Activated CD4-positive, alpha-beta T cell treated with anti-CD3 and anti-CD28 coated beads for 1 hour (primary cell): ENCODE measurements around the gene GPR148.
A peak's percentile ranks its signal among the peaks of the same experiment; 100 is the strongest.
"Not testable (repeated sequence)": the region's sequence is repeated elsewhere in the genome, so short reads cannot be mapped to it uniquely, and the experiment has no call there.

ENCODE experiments used
- DNase-seq: peaks from one replicate; pipeline ENCODE4 v3.0.0-alpha.2; 2020

Gene GPR148

GRCh38 chr2:130728549-130729316 lies at the start of gene GPR148:
Gene GPR148, plus strand, starts transcription at chr2:130729070. Its CDS starts 82 bp downstream, at chr2:130729152.
- DNase-seq, result no peak

GRCh38 chr2:130692041-130692770 lies 36.7 kb upstream of the GPR148 start:
- not testable (repeated sequence) for DNase-seq

- not testable (repeated sequence) for DNase-seq
Observed at GRCh38 chr2:130693474-130693873, 35.4 kb upstream of the GPR148 start.

GRCh38 chr2:130703250-130703649 lies 25.6 kb upstream of the GPR148 start:
- not testable (repeated sequence) for DNase-seq

- not testable (repeated sequence) for DNase-seq
Observed at GRCh38 chr2:130714795-130715194, 14.1 kb upstream of the GPR148 start.

GRCh38 chr2:130720036-130720435 lies 8.8 kb upstream of the GPR148 start:
- DNase-seq, result no peak

GRCh38 chr2:130720528-130720927 lies 8.3 kb upstream of the GPR148 start:
- DNase-seq, result no peak

- DNase-seq, result no peak
Observed at GRCh38 chr2:130724455-130724854, 4.4 kb upstream of the GPR148 start.

- no peak for DNase-seq
Observed at GRCh38 chr2:130726614-130727180, 2.2 kb upstream of the GPR148 start.

- DNase-seq, result peak; percentile 74
Observed at GRCh38 chr2:130727286-130727924, 1.5 kb upstream of the GPR148 start.

- no peak for DNase-seq
Observed at GRCh38 chr2:130728007-130728454, 839 bp upstream of the GPR148 start.

GRCh38 chr2:130729322-130730299 lies 741 bp downstream of the GPR148 start:
- no peak for DNase-seq

GRCh38 chr2:130732257-130732656 lies 3.4 kb downstream of the GPR148 start:
- DNase-seq, result not testable (repeated sequence)

GRCh38 chr2:130735200-130735599 lies 6.3 kb downstream of the GPR148 start:
- no peak for DNase-seq

GRCh38 chr2:130736487-130736886 lies 7.6 kb downstream of the GPR148 start:
- DNase-seq, result no peak

- DNase-seq, result no peak
Observed at GRCh38 chr2:130737592-130737991, 8.7 kb downstream of the GPR148 start.

GRCh38 chr2:130740671-130741070 lies 11.8 kb downstream of the GPR148 start:
- DNase-seq, result no peak

GRCh38 chr2:130743278-130743677 lies 14.4 kb downstream of the GPR148 start:
- DNase-seq, result no peak

- no peak for DNase-seq
Observed at GRCh38 chr2:130744287-130745117, 15.6 kb downstream of the GPR148 start.

GRCh38 chr2:130749078-130749477 lies 20.2 kb downstream of the GPR148 start:
- DNase-seq, result no peak

- no peak for DNase-seq
Observed at GRCh38 chr2:130749641-130750040, 20.8 kb downstream of the GPR148 start.
